ENCODE data around the gene KCNJ14.
"Not testable (repeated sequence)": the region's sequence is repeated elsewhere in the genome, so short reads cannot be mapped to it uniquely, and the experiment has no call there.

DNA sequence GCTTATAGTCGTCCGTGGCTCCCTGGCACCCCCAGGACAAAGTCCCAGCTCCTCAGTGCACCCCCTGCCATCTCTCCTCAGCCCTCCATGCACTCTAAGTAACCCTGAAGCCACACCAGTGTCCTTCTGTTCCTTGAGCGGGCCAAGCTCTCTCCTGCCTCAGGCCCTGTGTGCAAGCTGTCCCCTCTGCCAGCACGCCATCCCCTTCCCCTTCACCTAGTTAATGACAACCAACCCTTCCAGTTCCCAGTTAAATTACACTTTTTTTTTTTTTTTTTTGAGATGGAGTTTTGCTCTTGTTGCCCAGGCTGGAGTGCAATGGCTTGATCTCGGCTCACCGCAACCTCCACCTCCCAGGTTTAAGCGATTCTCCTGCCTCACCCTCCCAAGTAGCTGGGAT lies 33.1 kb downstream of the KCNJ14 start:
- not testable (repeated sequence) for TF ChIP-seq RAD21 (IDR thresholded peaks at IDR 0.05; ENCODE audit: low read length); FOS (IDR thresholded peaks at IDR 0.05; ENCODE audit: low read depth, low read length); CEBPB (IDR thresholded peaks at IDR 0.05; ENCODE audit: low read depth, low read length); MAZ (IDR thresholded peaks at IDR 0.05; ENCODE audit: borderline replicate concordance, low read depth, low read length); RCOR1 (IDR thresholded peaks at IDR 0.05; ENCODE audit: insufficient replicate concordance, low read length); POLR2A (IDR thresholded peaks at IDR 0.05; ENCODE audit: low read depth, low read length); SMC3 (IDR thresholded peaks at IDR 0.05; ENCODE audit: low read depth, low read length); RFX5 (IDR thresholded peaks at IDR 0.05; ENCODE audit: low read depth, low read length)
- TF ChIP-seq, protein P1, sequence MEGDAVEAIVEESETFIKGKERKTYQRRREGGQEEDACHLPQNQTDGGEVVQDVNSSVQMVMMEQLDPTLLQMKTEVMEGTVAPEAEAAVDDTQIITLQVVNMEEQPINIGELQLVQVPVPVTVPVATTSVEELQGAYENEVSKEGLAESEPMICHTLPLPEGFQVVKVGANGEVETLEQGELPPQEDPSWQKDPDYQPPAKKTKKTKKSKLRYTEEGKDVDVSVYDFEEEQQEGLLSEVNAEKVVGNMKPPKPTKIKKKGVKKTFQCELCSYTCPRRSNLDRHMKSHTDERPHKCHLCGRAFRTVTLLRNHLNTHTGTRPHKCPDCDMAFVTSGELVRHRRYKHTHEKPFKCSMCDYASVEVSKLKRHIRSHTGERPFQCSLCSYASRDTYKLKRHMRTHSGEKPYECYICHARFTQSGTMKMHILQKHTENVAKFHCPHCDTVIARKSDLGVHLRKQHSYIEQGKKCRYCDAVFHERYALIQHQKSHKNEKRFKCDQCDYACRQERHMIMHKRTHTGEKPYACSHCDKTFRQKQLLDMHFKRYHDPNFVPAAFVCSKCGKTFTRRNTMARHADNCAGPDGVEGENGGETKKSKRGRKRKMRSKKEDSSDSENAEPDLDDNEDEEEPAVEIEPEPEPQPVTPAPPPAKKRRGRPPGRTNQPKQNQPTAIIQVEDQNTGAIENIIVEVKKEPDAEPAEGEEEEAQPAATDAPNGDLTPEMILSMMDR (conservative IDR thresholded peaks at IDR 0.05; ENCODE audit: low read depth, low read length) = not testable (repeated sequence)
- TF ChIP-seq, protein P2, sequence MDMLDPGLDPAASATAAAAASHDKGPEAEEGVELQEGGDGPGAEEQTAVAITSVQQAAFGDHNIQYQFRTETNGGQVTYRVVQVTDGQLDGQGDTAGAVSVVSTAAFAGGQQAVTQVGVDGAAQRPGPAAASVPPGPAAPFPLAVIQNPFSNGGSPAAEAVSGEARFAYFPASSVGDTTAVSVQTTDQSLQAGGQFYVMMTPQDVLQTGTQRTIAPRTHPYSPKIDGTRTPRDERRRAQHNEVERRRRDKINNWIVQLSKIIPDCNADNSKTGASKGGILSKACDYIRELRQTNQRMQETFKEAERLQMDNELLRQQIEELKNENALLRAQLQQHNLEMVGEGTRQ (IDR thresholded peaks at IDR 0.05; ENCODE audit: low read depth, low read length) = not testable (repeated sequence)

Data from IMR-90 (cell line).